Endothelial cell of umbilical vein (primary cell): ENCODE measurements around the gene KCNA5. TPM values are rescaled to one million over a fixed set of nuclear protein-coding genes. Genes with fewer than 3 reads are reported as not detected.
A peak's percentile ranks its signal among the peaks of the same experiment; 100 is the strongest.

Experiments used
- BruUV-seq: library from RNA; stranded (reverse); fragments of 400-500 nt; replicated peaks from 2 replicates; lab custom pipeline; 2021; lab: Mats Ljungman, UMichigan
- CTCF ChIA-PET: fragments of 300-600, 350-600 bp; sonication (Branson Sonifier 250); formaldehyde crosslinking; loops from one replicate; lab custom pipeline; 2021; ENCODE audit warnings: antibody characterized with exemption, inconsistent platforms; lab: Charles Lee
- POLR2A ChIA-PET: fragments of 300-600, 350-600 bp; sonication (Branson Sonifier 250); formaldehyde crosslinking; loops from one replicate; lab custom pipeline; 2021; ENCODE audit warnings: antibody characterized with exemption, inconsistent platforms; lab: Charles Lee
- DNase-seq: peaks from one replicate; pipeline ENCODE4 v3.0.0-alpha.2; 2011; ENCODE audit warnings: low read depth, low spot score
- FAIRE-seq: peaks from 2 replicates; lab custom pipeline; 2011; peaks lifted over from hg19 to GRCh38; lab: Jason Lieb, UNC
- H2AFZ ChIP-seq: 2 replicates; pipeline ENCODE4 v1.6.0; 2012; ENCODE audit warnings: low read depth, low read length, control low read depth, inconsistent platforms
- H3K27ac ChIP-seq: 2 replicates; pipeline ENCODE4 v1.5.1; 2011; ENCODE audit warnings: low read depth, mild to moderate bottlenecking, control low read depth, low read length, moderate library complexity; ENCODE audit not compliant: insufficient read depth
- H3K27me3 ChIP-seq, 2 experiments: 2 replicates each; pipeline versions ENCODE4 v1.6.0 to v1.6.1; 2011; ENCODE audit warnings: low read length in 2 of 2, mixed read lengths in 1 of 2; ENCODE audit not compliant: control insufficient read depth in 2 of 2, insufficient read depth in 2 of 2
- H3K36me3 ChIP-seq, 2 experiments: 2 replicates in 1 of 2; 3 replicates in 1 of 2; pipeline ENCODE4 v1.5.1; 2011; ENCODE audit warnings: low read length in 2 of 2, mild to moderate bottlenecking in 1 of 2, moderate library complexity in 1 of 2; ENCODE audit not compliant: control insufficient read depth in 2 of 2, insufficient read depth in 2 of 2; ENCODE audit errors: extremely low read depth in 1 of 2
- H3K4me1 ChIP-seq: 3 replicates; pipeline ENCODE4 v1.5.1; 2011; ENCODE audit warnings: mild to moderate bottlenecking, low read length; ENCODE audit not compliant: control insufficient read depth, insufficient read depth; ENCODE audit errors: extremely low read depth
- H3K4me2 ChIP-seq: 2 replicates; pipeline ENCODE4 v1.6.1; 2011; ENCODE audit warnings: low read length, control low read depth, mixed read lengths; ENCODE audit not compliant: insufficient read depth
- H3K4me3 ChIP-seq, 3 experiments: fragments of 200-600 bp in 1 of 3; sonication (generic), shearing (Covaris generic) in 1 of 3; replicated peaks in 1 of 3; 2 replicates each; pipeline ENCODE4 v1.5.1; 2011 to 2016; ENCODE audit warnings: control low read depth in 3 of 3, low read length in 3 of 3, mild to moderate bottlenecking in 2 of 3, inconsistent platforms in 1 of 3, low read depth in 1 of 3, moderate library complexity in 1 of 3; ENCODE audit not compliant: insufficient read depth in 1 of 3
- H3K79me2 ChIP-seq: 2 replicates; pipeline ENCODE4 v1.6.0; 2012; ENCODE audit warnings: low read length, inconsistent platforms; ENCODE audit not compliant: control insufficient read depth, insufficient read depth
- H3K9ac ChIP-seq: replicated peaks from 2 replicates; pipeline ENCODE3; 2011; ENCODE audit warnings: low read length, control low read depth; ENCODE audit not compliant: insufficient read depth; ENCODE audit errors: extremely low read depth
- H3K9me1 ChIP-seq: replicated peaks from 3 replicates; pipeline ENCODE4 v1.6.0; 2011; ENCODE audit warnings: mild to moderate bottlenecking, low read length; ENCODE audit not compliant: control insufficient read depth, insufficient read depth; ENCODE audit errors: extremely low read depth
- H3K9me3 ChIP-seq: replicated peaks from 2 replicates; pipeline ENCODE4 v1.5.1; 2012; ENCODE audit warnings: low read length, inconsistent platforms; ENCODE audit not compliant: control insufficient read depth, insufficient read depth
- H4K20me1 ChIP-seq: replicated peaks from 2 replicates; pipeline ENCODE3; 2011; ENCODE audit warnings: mild to moderate bottlenecking, low read length; ENCODE audit not compliant: control insufficient read depth, insufficient read depth; ENCODE audit errors: extremely low read depth
- CTCF ChIP-seq, 2 donors: IDR thresholded peaks; 1 replicate in 1 of 2; 2 replicates in 1 of 2; pipeline ENCODE4 v1.5.1; 2011; ENCODE audit warnings: low read length in 2 of 2, mild to moderate bottlenecking in 2 of 2, moderate library complexity in 2 of 2, control low read depth in 1 of 2, inconsistent platforms in 1 of 2, low read depth in 1 of 2; ENCODE audit not compliant: insufficient read depth in 1 of 2; ENCODE audit errors: extremely low read depth in 1 of 2
- EZH2 ChIP-seq: IDR thresholded peaks from 2 replicates; pipeline ENCODE4 v1.6.1; 2012; ENCODE audit warnings: borderline replicate concordance, low read depth, mild to moderate bottlenecking, moderate library complexity, low read length, inconsistent platforms; ENCODE audit not compliant: severe bottlenecking
- FOS ChIP-seq: IDR thresholded peaks from 2 replicates; pipeline ENCODE4 v1.6.1; 2011; ENCODE audit warnings: mild to moderate bottlenecking, low read length, moderate library complexity, borderline replicate concordance; ENCODE audit not compliant: insufficient read depth
- GATA2 ChIP-seq: IDR thresholded peaks from 2 replicates; pipeline ENCODE4 v1.7.0; 2011; ENCODE audit warnings: low read depth, mild to moderate bottlenecking, moderate library complexity, mixed read lengths, low read length; ENCODE audit not compliant: insufficient read length, insufficient read depth
- JUN ChIP-seq: IDR thresholded peaks from 2 replicates; pipeline ENCODE4 v1.6.1; 2011; ENCODE audit warnings: borderline replicate concordance, low read depth; ENCODE audit not compliant: insufficient read length, insufficient read depth
- MAX ChIP-seq: IDR thresholded peaks from 2 replicates; pipeline ENCODE4 v1.6.1; 2011; ENCODE audit not compliant: insufficient read depth, insufficient read length
- MYC ChIP-seq: IDR thresholded peaks from one replicate; pipeline ENCODE4 v1.6.1; 2011; ENCODE audit warnings: mild to moderate bottlenecking, low read depth, low read length
- POLR2A ChIP-seq: IDR thresholded peaks from 2 replicates; pipeline ENCODE4 v1.6.1; 2012; ENCODE audit warnings: low read depth, mild to moderate bottlenecking, control low read depth, low read length
- dilution Hi-C: fragments of 300-500 bp; cut with MboI; formaldehyde crosslinking; loops from one replicate; pipeline ENCODE4 v1.15.0; 2019; ENCODE audit warnings: low sequenced_read_pairs; ENCODE audit not compliant: extremely low pct_ligation_motif_present
- intact Hi-C: fragments of 100-400 bp; cut with micrococcal nuclease; formaldehyde crosslinking; loops from one replicate; pipeline ENCODE4 v1.10.0; 2022
- polyA plus RNA-seq, 4 experiments: library from polyadenylated mRNA; depleted of rRNA in 3 of 4; stranded (reverse) in 3 of 4; unstranded in 1 of 4; fragments of >200 nt; gene quantifications; 2 replicates each; pipeline versions ENCODE4 v1.2.1 to v1.2.3, GENCODE V29; 2011 to 2012; ENCODE audit warnings: missing spikeins in 1 of 4
- total RNA-seq: library from RNA; stranded (reverse); gene quantifications from 2 replicates; pipeline ENCODE4 v1.2.3, GENCODE V29; 2021

KCNA5 gene
- total and polyA plus RNA-seq, 2 donors (not counting 3 experiments of a cell fraction or from before 2014, with no cell fraction given) = not detected

GRCh38 chr12:5022465-5023061, 21.1 kb upstream of the KCNA5 start:
- FAIRE-seq = no peak
- intact Hi-C loops = loop anchor here (1.0 to 2.0 kb wide), 2 partner anchors 62 to 420 kb away; no protein-coding TSS in a partner anchor
- H2AFZ ChIP-seq = no peak overlapping the region
- no peaks in the 10 kb centered on the region for H3K36me3 ChIP-seq
- ChIA-PET CTCF (interaction anchor here (0.8 to 3.5 kb wide), 6 partner anchors 10 to 167 kb away, joined by 3 to 32 read pairs (median 4); no protein-coding TSS in a partner anchor), POLR2A (no interaction called here)
- no peak overlapping the region for H3K27ac ChIP-seq
- dilution Hi-C loops = no loop called here
- no peaks in the 10 kb centered on the region for H3K27me3 ChIP-seq
- H3K9ac ChIP-seq = no peak overlapping the region
- H4K20me1 ChIP-seq = no peaks in the 10 kb centered on the region
- no peaks in the 10 kb centered on the region for H3K79me2 ChIP-seq
- H3K9me1 ChIP-seq = no peaks in the 10 kb centered on the region
- H3K4me2 ChIP-seq = no peak overlapping the region
- DNase-seq = peak; percentile 36
- BruUV-seq = no TSS peak
- H3K4me1 ChIP-seq = no peaks in the 10 kb centered on the region
- TF ChIP-seq CTCF (IDR thresholded peaks at IDR 0.05; ENCODE audit: extremely low read depth in 1 of 2, insufficient read depth in 1 of 2, low read depth in 1 of 2, low read length in 2 of 2) (peak; percentile 57 to 90), MYC (no peak), MAX (no peak), JUN (no peak), POLR2A (no peak), EZH2 (no peak), FOS (no peak), GATA2 (no peak)
- H3K4me3 ChIP-seq = no peak overlapping the region
- H3K9me3 ChIP-seq = no peaks in the 10 kb centered on the region
